ENCODE results near the gene RLN3. TPM values are rescaled to one million over a fixed set of nuclear protein-coding genes. Genes with fewer than 3 reads are reported as not detected.

Gene RLN3
- polyA plus RNA-seq, 1 of the 3 experiments (the other 2 are of a cell fraction), result not detected

- TF ChIP-seq NRF1 (IDR thresholded peaks at IDR 0.05; ENCODE audit: low read depth, low read length), result peak; percentile 89
- no peak for TF ChIP-seq USF1 (IDR thresholded peaks at IDR 0.05; ENCODE audit: borderline replicate concordance, low read depth)
These were observed 41.5 kb upstream of the RLN3 start (continued) for GRCh38 chr19:13986348-13986904.

- H3K9ac ChIP-seq, result peak overlapping the region; percentile 58
- peak; percentile 53 for DNase-seq
- H3K9me2 ChIP-seq, result no peaks in the 10 kb centered on the region
- H2AFZ ChIP-seq (ENCODE audit: low read depth), result peak overlapping the region; percentile 88
- H3K27ac ChIP-seq (ENCODE audit: low read depth in 2 of 2, low read length in 1 of 2), result peak overlapping the region; percentile 73 to 87
- H3K4me1 ChIP-seq (ENCODE audit: control insufficient read depth in 1 of 2, insufficient read depth in 2 of 2, low read depth in 1 of 2, low read length in 1 of 2), result peaks cover 16 to 24% of the 10 kb centered on the region in 2 experiments; a peak in 3 of 4 replicates
- H3F3A ChIP-seq (replicated peaks; ENCODE audit: insufficient read depth), result peaks cover 13% of the 10 kb centered on the region
- no peak for TF ChIP-seq MXI1 (IDR thresholded peaks at IDR 0.05; ENCODE audit: low read depth, low read length)
- no peak for TF ChIP-seq NFIC (IDR thresholded peaks at IDR 0.05; ENCODE audit: borderline replicate concordance)
- TF ChIP-seq TEAD4 (IDR thresholded peaks at IDR 0.05; ENCODE audit: borderline replicate concordance, insufficient read depth), result no peak
- no peak for TF ChIP-seq PBX3 (IDR thresholded peaks at IDR 0.05)
- no peak for TF ChIP-seq JUND (IDR thresholded peaks at IDR 0.05)
- TF ChIP-seq RAD21 (IDR thresholded peaks at IDR 0.05; ENCODE audit: low read length), result no peak
- TF ChIP-seq RCOR1 (IDR thresholded peaks at IDR 0.05; ENCODE audit: low read length), result no peak
- no peak for TF ChIP-seq USF1 (IDR thresholded peaks at IDR 0.05; ENCODE audit: borderline replicate concordance, low read depth)
- no peak for TF ChIP-seq CTCF (IDR thresholded peaks at IDR 0.05)
- no peak for TF ChIP-seq EZH2phosphoT487 (IDR thresholded peaks at IDR 0.05; ENCODE audit: borderline replicate concordance, low read depth)
- TF ChIP-seq RXRA (IDR thresholded peaks at IDR 0.05; ENCODE audit: borderline replicate concordance, low read depth), result no peak
- peaks cover 0 to 3% of the 10 kb centered on the region in 2 experiments for H3K36me3 ChIP-seq (replicated peaks in 1 of 2; ENCODE audit: control insufficient read depth in 1 of 2, insufficient read depth in 2 of 2, low read length in 1 of 2)
- no peaks in the 10 kb centered on the region for H4K20me1 ChIP-seq (ENCODE audit: insufficient read depth)
- WGBS (ENCODE audit: low lambda C conversion rate), result 95% methylated on average over 14 of the region's 17 CpGs
- H3K9me3 ChIP-seq, result no peaks in the 10 kb centered on the region
- ChIA-PET CTCF (interaction anchor here (1.0 to 1.4 kb wide), 2 partner anchors 27 to 44 kb away, joined by 4 to 5 read pairs; partner anchors contain the start of gene IL27RA), POLR2A (no interaction called here)
- no peaks in the 10 kb centered on the region for H3K27me3 ChIP-seq (ENCODE audit: insufficient read depth)
- peak overlapping the region; percentile 81 for H3K4me2 ChIP-seq
- H3K4me3 ChIP-seq (ENCODE audit: low read depth in 2 of 2, low read length in 1 of 2), result no peak overlapping the region
- no peaks in the 10 kb centered on the region for H3K79me2 ChIP-seq (ENCODE audit: insufficient read depth)
These were observed 40.7 kb upstream of the RLN3 start for GRCh38 chr19:13987101-13987890.
